Measurements from ENCODE around the gene MYBPC1.

MYBPC1 gene

DNA sequence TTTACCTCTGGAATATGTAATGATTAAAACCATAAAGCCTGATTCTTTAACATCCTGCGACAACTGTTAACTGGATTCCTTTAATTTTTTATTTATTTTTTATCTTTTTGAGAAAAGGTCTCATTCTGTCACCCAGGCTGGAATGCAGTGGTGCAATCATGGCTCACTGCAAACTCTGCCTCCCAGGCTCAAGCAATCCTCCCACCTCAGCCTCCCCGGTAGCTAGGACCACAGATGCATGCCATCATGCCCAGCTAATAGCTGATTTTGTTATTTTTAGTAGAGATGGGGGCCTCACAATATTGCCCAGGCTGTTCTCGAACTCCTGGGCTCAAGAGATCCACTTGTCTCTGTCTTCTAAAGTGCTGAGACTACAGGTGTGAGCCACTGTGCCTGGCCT lies 3.7 kb downstream of the MYBPC1 start:
- TF ChIP-seq, protein P1, sequence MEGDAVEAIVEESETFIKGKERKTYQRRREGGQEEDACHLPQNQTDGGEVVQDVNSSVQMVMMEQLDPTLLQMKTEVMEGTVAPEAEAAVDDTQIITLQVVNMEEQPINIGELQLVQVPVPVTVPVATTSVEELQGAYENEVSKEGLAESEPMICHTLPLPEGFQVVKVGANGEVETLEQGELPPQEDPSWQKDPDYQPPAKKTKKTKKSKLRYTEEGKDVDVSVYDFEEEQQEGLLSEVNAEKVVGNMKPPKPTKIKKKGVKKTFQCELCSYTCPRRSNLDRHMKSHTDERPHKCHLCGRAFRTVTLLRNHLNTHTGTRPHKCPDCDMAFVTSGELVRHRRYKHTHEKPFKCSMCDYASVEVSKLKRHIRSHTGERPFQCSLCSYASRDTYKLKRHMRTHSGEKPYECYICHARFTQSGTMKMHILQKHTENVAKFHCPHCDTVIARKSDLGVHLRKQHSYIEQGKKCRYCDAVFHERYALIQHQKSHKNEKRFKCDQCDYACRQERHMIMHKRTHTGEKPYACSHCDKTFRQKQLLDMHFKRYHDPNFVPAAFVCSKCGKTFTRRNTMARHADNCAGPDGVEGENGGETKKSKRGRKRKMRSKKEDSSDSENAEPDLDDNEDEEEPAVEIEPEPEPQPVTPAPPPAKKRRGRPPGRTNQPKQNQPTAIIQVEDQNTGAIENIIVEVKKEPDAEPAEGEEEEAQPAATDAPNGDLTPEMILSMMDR (IDR thresholded peaks at IDR 0.05; ENCODE audit: extremely low read depth, missing control alignments): no peak
- no peak for DNase-seq (ENCODE audit: low spot score)

DNA sequence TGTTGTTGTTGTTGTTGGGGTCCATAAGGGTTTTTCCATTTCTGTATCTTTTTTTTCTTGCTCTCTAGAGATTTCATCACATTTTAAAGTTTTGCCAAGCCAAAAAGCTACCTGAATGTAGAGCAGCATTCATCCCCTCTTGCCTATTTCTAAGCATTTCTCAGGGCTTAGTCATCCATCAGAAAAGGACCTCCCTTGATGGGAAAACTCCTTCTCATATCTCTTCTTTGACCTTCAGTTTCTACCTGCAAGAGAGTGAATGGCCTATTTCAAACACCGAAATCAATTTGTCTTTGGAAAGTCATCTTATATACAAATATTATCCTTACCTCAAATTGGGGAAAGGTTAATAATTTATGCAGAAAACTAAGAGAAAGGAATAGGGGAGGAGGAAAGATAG lies 4.5 kb downstream of the MYBPC1 start:
- DNase-seq (ENCODE audit: low spot score): no peak
- TF ChIP-seq, protein P1 (IDR thresholded peaks at IDR 0.05; ENCODE audit: extremely low read depth, missing control alignments): no peak

DNA sequence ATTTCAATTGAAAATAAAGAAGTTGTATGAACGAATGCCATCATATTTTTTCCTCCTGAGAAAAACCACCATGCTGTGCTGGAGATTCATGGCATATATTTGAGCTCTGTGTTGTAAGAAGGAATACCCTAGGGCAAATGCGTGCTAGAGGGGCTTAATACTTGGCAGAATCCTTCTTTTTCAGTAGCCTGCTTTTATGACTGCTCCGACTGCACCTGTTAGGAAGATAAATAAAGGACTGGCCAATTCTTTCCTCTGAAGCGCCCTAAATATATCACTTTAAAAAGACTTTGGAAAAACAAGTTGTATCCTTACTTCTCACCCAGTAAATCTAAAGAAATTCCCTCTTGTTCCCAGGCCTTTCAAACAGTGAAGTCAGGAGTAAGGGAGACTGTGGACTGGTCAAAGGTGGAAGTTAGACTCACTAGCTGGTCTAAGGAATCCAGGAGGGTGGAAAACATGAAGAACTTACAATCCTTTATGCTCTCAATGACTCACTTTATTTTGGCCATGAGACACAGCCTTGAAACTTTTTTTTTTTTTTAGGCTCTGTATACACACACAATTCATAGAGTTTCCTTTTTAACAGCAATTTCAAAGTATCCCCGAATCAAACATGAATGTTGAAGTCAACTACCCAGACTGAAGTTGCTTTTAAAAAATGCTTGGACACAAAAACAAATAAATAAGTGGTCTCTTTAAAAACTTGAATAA lies 5.2 kb downstream of the MYBPC1 start:
- no peak for DNase-seq (ENCODE audit: low spot score)

DNA sequence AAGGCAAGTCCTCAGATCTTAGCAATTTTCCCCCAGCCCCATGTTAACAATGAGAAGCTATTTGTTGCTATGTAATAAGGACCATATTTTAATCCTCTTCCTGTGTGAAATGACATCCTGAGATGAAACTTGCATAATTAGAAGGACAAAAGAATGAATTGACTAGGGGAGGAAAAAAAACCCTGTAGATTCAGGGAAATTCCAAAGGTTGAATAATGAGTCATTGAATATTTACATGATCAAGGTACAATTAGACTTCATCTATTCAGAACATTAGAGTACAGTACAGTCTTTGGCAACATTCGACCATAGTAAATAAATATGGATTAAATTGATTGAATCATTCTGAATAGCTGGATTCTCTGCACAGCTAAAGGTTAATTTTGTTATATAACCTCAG lies 9.4 kb downstream of the MYBPC1 start:
- TF ChIP-seq, protein P1 (IDR thresholded peaks at IDR 0.05; ENCODE audit: extremely low read depth, missing control alignments): no peak

More for the DNA sequence above, 5.2 kb downstream of the MYBPC1 start:
- TF ChIP-seq, protein P1 (IDR thresholded peaks at IDR 0.05; ENCODE audit: extremely low read depth, missing control alignments): no peak

DNA sequence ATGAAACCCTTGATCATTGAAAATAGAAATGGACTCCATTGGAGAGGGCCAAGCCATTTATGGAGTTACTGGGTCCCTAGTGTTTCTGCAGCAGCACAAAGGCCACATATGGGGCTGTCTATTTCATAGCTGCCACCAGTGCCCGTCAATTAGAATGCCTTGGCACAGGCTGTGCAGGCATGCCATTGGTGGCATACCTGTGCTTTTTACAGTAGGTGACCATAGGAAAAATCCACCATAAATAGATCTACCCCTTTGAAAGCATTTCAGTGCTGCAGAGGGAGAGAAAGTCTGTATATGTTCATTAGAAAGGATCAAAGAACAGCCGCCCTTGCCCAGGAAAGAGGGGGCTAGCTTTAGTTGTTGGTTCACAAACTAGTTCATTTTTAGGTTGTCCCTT lies 13.1 kb downstream of the MYBPC1 start:
- TF ChIP-seq, protein P1 (IDR thresholded peaks at IDR 0.05; ENCODE audit: extremely low read depth, missing control alignments): no peak
- no peak for DNase-seq (ENCODE audit: low spot score)

More for the DNA sequence above, 9.4 kb downstream of the MYBPC1 start:
- no peak for DNase-seq (ENCODE audit: low spot score)

DNA sequence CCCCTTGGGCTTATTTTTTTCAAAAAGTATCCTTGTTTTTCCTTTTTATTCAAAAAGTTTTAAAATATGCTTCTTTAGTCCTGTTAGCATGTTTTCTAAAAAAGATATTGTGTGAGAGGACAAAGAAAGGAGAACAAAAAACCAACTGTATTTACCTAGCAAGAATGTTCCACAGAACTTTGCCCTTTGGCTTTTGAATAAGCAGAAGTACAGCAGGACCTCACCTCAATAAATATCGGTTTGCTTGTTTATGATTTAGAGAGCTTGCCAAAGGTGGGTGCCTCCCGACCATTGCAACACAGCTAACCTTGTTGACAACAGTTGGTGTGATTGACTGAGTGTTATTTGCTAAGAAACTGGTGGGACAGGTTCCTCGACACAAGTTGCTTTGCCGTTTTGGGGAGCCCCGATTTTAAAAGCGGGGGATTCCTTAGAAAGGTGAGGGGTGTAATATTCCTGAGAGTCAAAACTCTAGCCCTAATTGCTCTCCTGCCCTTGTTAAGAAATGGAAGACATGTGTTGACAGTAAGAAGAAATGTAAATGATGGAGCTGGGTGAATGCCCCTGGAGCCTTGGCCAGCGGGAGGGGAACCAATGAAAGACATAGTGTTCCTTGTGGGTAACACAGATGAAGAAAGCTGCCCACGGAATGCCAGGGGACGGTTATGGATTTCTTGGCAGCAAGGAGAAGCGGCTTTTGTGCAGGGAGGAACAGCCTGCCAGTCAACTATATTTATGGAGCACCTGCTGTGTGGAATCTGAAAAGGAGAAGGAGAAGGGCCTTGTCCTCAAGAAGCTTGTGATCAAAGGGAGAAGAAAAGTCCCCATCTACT lies 13.7 kb downstream of the MYBPC1 start:
- TF ChIP-seq, protein P1 (IDR thresholded peaks at IDR 0.05; ENCODE audit: extremely low read depth, missing control alignments): no peak
- no peak for DNase-seq (ENCODE audit: low spot score)

DNA sequence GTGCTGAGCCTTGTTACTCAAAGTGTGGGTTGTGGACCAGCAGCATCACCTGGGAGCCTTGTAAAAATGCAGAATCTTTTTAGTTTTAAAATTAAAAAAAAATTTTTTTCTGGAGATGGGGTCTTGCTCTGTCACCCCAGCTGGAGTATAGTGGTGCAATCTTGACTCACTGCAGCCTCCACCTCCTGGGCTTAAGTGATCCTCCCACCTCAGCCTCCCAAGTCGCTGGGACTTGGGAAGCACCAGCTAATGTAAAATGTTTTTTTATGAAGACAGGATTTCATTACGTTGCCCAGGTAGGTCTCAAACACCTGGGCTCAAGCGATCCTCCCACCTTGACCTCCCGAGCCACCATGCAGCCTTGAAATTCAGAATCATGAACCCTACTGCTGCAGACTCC lies 14.4 kb downstream of the MYBPC1 start:
- DNase-seq (ENCODE audit: low spot score): no peak
- TF ChIP-seq, protein P1 (IDR thresholded peaks at IDR 0.05; ENCODE audit: extremely low read depth, missing control alignments): no peak

Data from GM20000 (cell line).